HepG2 (cell line): Measurements from ENCODE around the gene PHKG2. TPM values are rescaled to one million over a fixed set of nuclear protein-coding genes. Genes with fewer than 3 reads are reported as not detected.

Experiments
- ATAC-seq: fragments of 200-7000 bp; cut with Tn5 transposase; 3 replicates; pipeline ENCODE4 v1.9.1; 2020; ENCODE audit warnings: mild to moderate bottlenecking, moderate library complexity
- BruUV-seq: library from RNA; stranded (reverse); fragments of 400-500 nt; replicated peaks from 2 replicates; lab custom pipeline; 2021; lab: Mats Ljungman, UMichigan
- CTCF ChIA-PET: fragments of 300-600 bp; formaldehyde crosslinking; extraction: SDS; loops from one replicate; lab custom pipeline; 2021; ENCODE audit warnings: low total read pairs, inconsistent platforms, low intra/inter-chr PET ratio; lab: Yijun Ruan, JAX
- POLR2A ChIA-PET: fragments of 350-600 bp; sonication (Branson Sonifier 250); formaldehyde crosslinking; loops from one replicate; lab custom pipeline; 2020; ENCODE audit warnings: antibody characterized with exemption, inconsistent platforms; lab: Yijun Ruan, JAX
- DNase-seq: peaks from one replicate; pipeline ENCODE4 v3.0.0-alpha.2; 2015; ENCODE audit warnings: low spot score
- FAIRE-seq: peaks from 3 replicates; lab custom pipeline; 2011; peaks lifted over from hg19 to GRCh38; lab: Jason Lieb, UNC
- H2AFZ ChIP-seq: one replicate; pipeline ENCODE4 v1.6.1; 2011; ENCODE audit warnings: low read length, inconsistent platforms
- H3K27ac ChIP-seq: fragments of 300-600 bp; 3 replicates; pipeline ENCODE4 v1.8.0; 2011; ENCODE audit warnings: mixed run types, mild to moderate bottlenecking, mixed read lengths, low read length, inconsistent platforms; ENCODE audit not compliant: insufficient read depth; ENCODE audit errors: extremely low read length
- H3K27me3 ChIP-seq, 2 experiments: fragments of 200-600 bp in 1 of 2; 2 replicates in 1 of 2; 3 replicates in 1 of 2; pipeline versions ENCODE4 v1.6.0 to v1.8.0; 2011; ENCODE audit warnings: low read length in 2 of 2, mild to moderate bottlenecking in 2 of 2, moderate library complexity in 2 of 2, inconsistent platforms in 1 of 2; ENCODE audit not compliant: insufficient read depth in 2 of 2, control insufficient read depth in 1 of 2
- H3K36me3 ChIP-seq, 2 experiments: fragments of 200-600 bp in 1 of 2; replicated peaks in 1 of 2; 2 replicates in 1 of 2; 3 replicates in 1 of 2; pipeline versions ENCODE4 v1.5.1 to v1.8.0; 2011; ENCODE audit warnings: low read length in 2 of 2, inconsistent platforms in 1 of 2; ENCODE audit not compliant: insufficient read depth in 2 of 2, control insufficient read depth in 1 of 2
- H3K4me1 ChIP-seq: 2 replicates; pipeline ENCODE4 v1.5.1; 2012; ENCODE audit warnings: low read length, inconsistent platforms; ENCODE audit not compliant: insufficient read depth
- H3K4me2 ChIP-seq: 2 replicates; pipeline ENCODE4 v1.6.0; 2011; ENCODE audit warnings: low read depth, low read length, inconsistent platforms
- H3K4me3 ChIP-seq, 3 experiments: fragments of 200-600 bp in 1 of 3; sonication (generic), shearing (Covaris generic) in 1 of 3; replicated peaks in 1 of 3; 2 replicates each; pipeline ENCODE4 v1.5.1; 2011 to 2016; ENCODE audit warnings: low read length in 3 of 3, inconsistent platforms in 2 of 3, low read depth in 2 of 3, mild to moderate bottlenecking in 2 of 3, control low read depth in 1 of 3, mixed read lengths in 1 of 3; ENCODE audit not compliant: insufficient read depth in 1 of 3
- H3K79me2 ChIP-seq: one replicate; pipeline ENCODE4 v1.6.1; 2011; ENCODE audit warnings: low read length, inconsistent platforms; ENCODE audit not compliant: insufficient read depth
- H3K9ac ChIP-seq: 2 replicates; pipeline ENCODE4 v1.6.0; 2011; ENCODE audit warnings: mild to moderate bottlenecking, low read depth, low read length, inconsistent platforms; ENCODE audit not compliant: insufficient read depth
- H3K9me3 ChIP-seq: 2 replicates; pipeline ENCODE4 v1.5.1; 2012; ENCODE audit warnings: mild to moderate bottlenecking, low read length
- H4K20me1 ChIP-seq: 2 replicates; pipeline ENCODE4 v1.6.0; 2011; ENCODE audit warnings: inconsistent platforms, mild to moderate bottlenecking, low read length, moderate library complexity; ENCODE audit not compliant: insufficient read depth
- MXD1 ChIP-seq: sonication (generic); formaldehyde crosslinking; IDR thresholded peaks from 2 replicates; pipeline ENCODE4 v1.4.0; 2020; ENCODE audit warnings: mild to moderate bottlenecking, missing genetic modification reagents
- POGZ ChIP-seq: sonication (generic); formaldehyde crosslinking; IDR thresholded peaks from 2 replicates; pipeline ENCODE4 v1.4.0; 2020; ENCODE audit warnings: mild to moderate bottlenecking, missing genetic modification reagents
- SMAD1 ChIP-seq: sonication (generic); formaldehyde crosslinking; IDR thresholded peaks from 2 replicates; pipeline ENCODE4 v1.4.0; 2020; ENCODE audit warnings: missing genetic modification reagents, low read depth, mild to moderate bottlenecking, borderline replicate concordance
- ZNF121 ChIP-seq: sonication (generic); formaldehyde crosslinking; IDR thresholded peaks from 2 replicates; pipeline ENCODE4 v1.5.0; 2020; ENCODE audit warnings: mild to moderate bottlenecking, missing genetic modification reagents
- ZNF263 ChIP-seq: sonication (generic); formaldehyde crosslinking; IDR thresholded peaks from 2 replicates; pipeline ENCODE4 v1.4.0; 2020; ENCODE audit warnings: missing genetic modification reagents
- ZNF496 ChIP-seq: sonication (generic); formaldehyde crosslinking; IDR thresholded peaks from 2 replicates; pipeline ENCODE4 v1.8.1; 2023; ENCODE audit warnings: mild to moderate bottlenecking, moderate library complexity, missing genetic modification reagents; ENCODE audit not compliant: insufficient replicate concordance
- ZNF543 ChIP-seq: sonication (generic); formaldehyde crosslinking; IDR thresholded peaks from 2 replicates; pipeline ENCODE4 v1.4.0; 2020; ENCODE audit warnings: mild to moderate bottlenecking, missing genetic modification reagents
- ZNF770 ChIP-seq: sonication (generic); formaldehyde crosslinking; IDR thresholded peaks from 2 replicates; pipeline ENCODE4 v1.5.0; 2020; ENCODE audit warnings: mild to moderate bottlenecking, missing genetic modification reagents
- ZNF773 ChIP-seq: sonication (generic); formaldehyde crosslinking; IDR thresholded peaks from 2 replicates; pipeline ENCODE4 v1.4.0; 2020; ENCODE audit warnings: missing genetic modification reagents, borderline replicate concordance
- WGBS: methylation state at CpG from one replicate; pipeline ENCODE4 v1.1.6; 2017; ENCODE audit warnings: low lambda C conversion rate; 5-methylcytosine and 5-hydroxymethylcytosine counted together
- in situ Hi-C: cut with HindIII; loops from 2 replicates; pipeline ENCODE4 v1.10.0; 2017; ENCODE audit warnings: low pct_unique_long_range_greater_than_20kb; ENCODE audit not compliant: extremely low pct_ligation_motif_present
- intact Hi-C: fragments of 100-400 bp; cut with micrococcal nuclease; formaldehyde crosslinking; loops from one replicate; pipeline ENCODE4 v1.10.0; 2022; ENCODE audit not compliant: unreplicated experiment
- polyA plus RNA-seq, 8 experiments: library from polyadenylated mRNA; depleted of rRNA in 3 of 8; stranded (reverse) in 7 of 8; unstranded in 1 of 8; fragments of >200 nt; fragmentation: Illumina TruSeq in 4 of 8; extraction: Trizol in 4 of 8; gene quantifications; 2 replicates each; pipeline versions ENCODE4 v1.2.1 to v1.2.3, GENCODE V29; 2011 to 2016; ENCODE audit warnings: low read depth in 4 of 8, missing spikeins in 1 of 8, mixed read lengths in 1 of 8; ENCODE audit not compliant: insufficient read depth in 1 of 8
- total RNA-seq, 5 experiments: library from RNA; depleted of rRNA; stranded (reverse); fragments of >200 nt; fragmentation: Illumina TruSeq; extraction: Trizol; gene quantifications; 2 replicates each; pipeline ENCODE4 v1.2.3, GENCODE V29; 2016; ENCODE audit warnings: low read depth in 1 of 5
- TF ChIP-seq, protein P1 (sequence below): sonication (generic); formaldehyde crosslinking; IDR thresholded peaks from 2 replicates; pipeline ENCODE4 v1.5.1; 2020; ENCODE audit warnings: mild to moderate bottlenecking, missing genetic modification reagents, moderate library complexity

Gene PHKG2
- total and polyA plus RNA-seq, 2 of the 13 experiments (the other 11 are each of a cell fraction or from before 2014, with no cell fraction given) = 37.4 to 42.1 TPM

- H3K9ac ChIP-seq = no peak overlapping the region
- in situ Hi-C loops (no loop called here), intact Hi-C loops (no loop called here)
- FAIRE-seq = no peak
- WGBS = 45% methylated on average over 3 of the region's 3 CpGs
- TF ChIP-seq ZNF263 (CRISPR knock-in tag) (0 out of 2 replicates have a peak, but pooled peaks have one; percentile 24), POGZ (no peak), ZNF770 (CRISPR knock-in tag) (peak; percentile 74; the same call in 1 of the 2 replicates)
- TF ChIP-seq, all 625 proteins: peak for 2
- Histone ChIP-seq H3K27me3 (peaks cover 4 to 21% of the 10 kb centered on the region in 2 experiments; a peak in 3 of 5 replicates), H4K20me1 (no peaks in the 10 kb centered on the region), H2AFZ (no peak overlapping the region), H3K79me2 (no peaks in the 10 kb centered on the region), H3K4me1 (peaks cover 48% of the 10 kb centered on the region), H3K27ac (no peak overlapping the region), H3K4me2 (no peak overlapping the region), H3K9me3 (no peaks in the 10 kb centered on the region), H3K4me3 (no peak overlapping the region), H3K36me3 (no peaks in the 10 kb centered on the region)
- ATAC-seq (no peak), DNase-seq (no peak)
- CTCF ChIA-PET = no interaction called here
- POLR2A ChIA-PET = interaction anchor here (1.3 to 7.0 kb wide), 2 partner anchors 11 to 80 kb away, joined by 3 to 42 read pairs; no protein-coding TSS in a partner anchor
- no TSS peak for BruUV-seq
These were observed 46.4 kb downstream of the PHKG2 start for GRCh38 chr16:30794634-30795033.

DNA sequence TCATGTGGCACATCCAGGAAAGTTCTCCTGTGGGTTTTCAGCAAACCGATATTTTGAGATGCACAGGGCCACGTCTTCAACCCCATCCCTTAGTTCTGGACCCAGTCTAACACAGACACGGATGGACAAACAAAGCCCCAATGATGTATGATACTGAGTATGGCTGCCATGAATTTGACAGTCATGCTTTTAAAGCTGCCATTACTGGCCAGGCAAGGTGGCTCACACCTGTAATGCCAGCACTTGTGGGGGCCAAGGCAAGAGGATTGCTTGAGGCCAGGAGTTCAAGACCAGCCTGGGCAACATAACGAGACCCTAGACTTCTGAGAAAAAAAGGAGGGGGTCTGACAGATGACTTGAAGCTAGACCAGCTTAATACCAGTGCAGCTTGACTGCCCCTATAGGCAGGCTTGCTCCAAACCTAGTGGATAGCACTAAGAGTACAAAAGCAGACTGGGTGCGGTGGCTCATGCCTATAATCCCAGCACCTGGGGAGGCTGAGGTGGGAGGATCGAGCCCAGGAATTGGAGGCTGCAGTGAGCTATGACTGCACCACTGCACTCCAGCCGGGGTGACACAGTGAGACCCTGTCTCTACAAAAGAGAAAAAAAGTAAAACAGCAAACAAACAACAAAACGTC is 49.6 kb downstream of the PHKG2 start:
- no peak overlapping the region for H3K4me3 ChIP-seq
- H3K79me2 ChIP-seq = no peaks in the 10 kb centered on the region
- no TSS peak for BruUV-seq
- in situ Hi-C loops = no loop called here
- no peaks in the 10 kb centered on the region for H4K20me1 ChIP-seq
- DNase-seq (peak; percentile 45), ATAC-seq (peak; percentile 82), FAIRE-seq (peak; percentile 84)
- ChIA-PET CTCF (no interaction called here), POLR2A (interaction anchor here (0.7 to 7.0 kb wide), 4 partner anchors 8 to 49 kb away, joined by 3 to 42 read pairs (median 4); no protein-coding TSS in a partner anchor)
- no peak overlapping the region for H3K9ac ChIP-seq
- H3K4me2 ChIP-seq = no peak overlapping the region
- H3K27me3 ChIP-seq = peaks cover 0 to 9% of the 10 kb centered on the region in 2 experiments; a peak in 2 of 5 replicates
- 38% methylated on average over 8 of the region's 8 CpGs for WGBS
- H3K4me1 ChIP-seq = peaks cover 48% of the 10 kb centered on the region
- H3K27ac ChIP-seq = no peak overlapping the region
- no peaks in the 10 kb centered on the region for H3K9me3 ChIP-seq
- no peak overlapping the region for H2AFZ ChIP-seq
- no peaks in the 10 kb centered on the region for H3K36me3 ChIP-seq
- intact Hi-C loops = no loop called here
- TF ChIP-seq ZNF121 (CRISPR knock-in tag) = no peak
- TF ChIP-seq MXD1 = no peak
- TF ChIP-seq ZNF543 (CRISPR knock-in tag) = no peak
- no peak for TF ChIP-seq ZNF773 (CRISPR knock-in tag)
- TF ChIP-seq, protein P1, sequence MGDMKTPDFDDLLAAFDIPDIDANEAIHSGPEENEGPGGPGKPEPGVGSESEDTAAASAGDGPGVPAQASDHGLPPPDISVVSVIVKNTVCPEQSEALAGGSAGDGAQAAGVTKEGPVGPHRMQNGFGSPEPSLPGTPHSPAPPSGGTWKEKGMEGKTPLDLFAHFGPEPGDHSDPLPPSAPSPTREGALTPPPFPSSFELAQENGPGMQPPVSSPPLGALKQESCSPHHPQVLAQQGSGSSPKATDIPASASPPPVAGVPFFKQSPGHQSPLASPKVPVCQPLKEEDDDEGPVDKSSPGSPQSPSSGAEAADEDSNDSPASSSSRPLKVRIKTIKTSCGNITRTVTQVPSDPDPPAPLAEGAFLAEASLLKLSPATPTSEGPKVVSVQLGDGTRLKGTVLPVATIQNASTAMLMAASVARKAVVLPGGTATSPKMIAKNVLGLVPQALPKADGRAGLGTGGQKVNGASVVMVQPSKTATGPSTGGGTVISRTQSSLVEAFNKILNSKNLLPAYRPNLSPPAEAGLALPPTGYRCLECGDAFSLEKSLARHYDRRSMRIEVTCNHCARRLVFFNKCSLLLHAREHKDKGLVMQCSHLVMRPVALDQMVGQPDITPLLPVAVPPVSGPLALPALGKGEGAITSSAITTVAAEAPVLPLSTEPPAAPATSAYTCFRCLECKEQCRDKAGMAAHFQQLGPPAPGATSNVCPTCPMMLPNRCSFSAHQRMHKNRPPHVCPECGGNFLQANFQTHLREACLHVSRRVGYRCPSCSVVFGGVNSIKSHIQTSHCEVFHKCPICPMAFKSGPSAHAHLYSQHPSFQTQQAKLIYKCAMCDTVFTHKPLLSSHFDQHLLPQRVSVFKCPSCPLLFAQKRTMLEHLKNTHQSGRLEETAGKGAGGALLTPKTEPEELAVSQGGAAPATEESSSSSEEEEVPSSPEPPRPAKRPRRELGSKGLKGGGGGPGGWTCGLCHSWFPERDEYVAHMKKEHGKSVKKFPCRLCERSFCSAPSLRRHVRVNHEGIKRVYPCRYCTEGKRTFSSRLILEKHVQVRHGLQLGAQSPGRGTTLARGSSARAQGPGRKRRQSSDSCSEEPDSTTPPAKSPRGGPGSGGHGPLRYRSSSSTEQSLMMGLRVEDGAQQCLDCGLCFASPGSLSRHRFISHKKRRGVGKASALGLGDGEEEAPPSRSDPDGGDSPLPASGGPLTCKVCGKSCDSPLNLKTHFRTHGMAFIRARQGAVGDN (CRISPR knock-in tag) = 0 out of 2 replicates have a peak, but pooled peaks have one; percentile 19
- no peak for TF ChIP-seq ZNF496
- no peak for TF ChIP-seq SMAD1
